ENCODE measurements around the gene TUBB4B.

Gene TUBB4B

DNA sequence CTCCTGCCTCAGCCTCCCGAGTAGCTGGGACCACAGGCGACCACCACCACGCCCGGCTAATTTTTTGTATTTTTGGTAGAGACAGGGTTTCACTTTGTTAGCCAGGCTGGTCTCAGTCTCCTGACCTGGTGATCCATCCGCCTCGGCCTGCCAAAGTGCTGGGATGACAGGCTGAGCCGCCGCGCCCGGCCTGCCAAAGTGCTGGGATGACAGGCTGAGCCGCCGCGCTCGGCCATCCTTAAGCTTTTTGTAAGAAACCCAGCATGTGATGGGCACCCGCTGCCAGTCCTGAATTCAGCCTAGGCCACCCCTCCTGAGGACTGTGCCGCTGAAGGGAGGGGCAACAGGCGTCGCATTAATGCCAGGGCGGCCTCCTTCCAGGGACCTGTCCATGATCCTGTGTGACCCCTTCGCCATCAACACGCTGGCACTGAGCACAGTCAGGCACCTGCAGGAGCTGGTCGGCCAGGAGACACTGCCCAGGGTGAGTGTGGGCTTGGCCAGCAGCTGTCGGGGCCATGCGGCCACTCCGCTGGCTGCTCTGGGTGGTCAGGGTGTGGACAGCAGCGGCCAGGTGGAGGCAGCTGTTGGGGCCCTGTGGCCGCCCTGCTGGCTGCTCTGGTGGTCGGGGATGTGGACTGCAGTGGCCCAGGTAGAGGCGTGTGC is 24.5 kb downstream of the TUBB4B start:
- H3K27me3 Mint-ChIP-seq, result no peaks in the 10 kb centered on the region
- no peaks in the 10 kb centered on the region for H3K9me3 Mint-ChIP-seq
- peaks cover 12% of the 10 kb centered on the region for H3K36me3 Mint-ChIP-seq
- H3K4me3 Mint-ChIP-seq, result no peak overlapping the region
- H3K27ac Mint-ChIP-seq, result no peak overlapping the region
- H3K4me1 Mint-ChIP-seq, result no peaks in the 10 kb centered on the region

DNA sequence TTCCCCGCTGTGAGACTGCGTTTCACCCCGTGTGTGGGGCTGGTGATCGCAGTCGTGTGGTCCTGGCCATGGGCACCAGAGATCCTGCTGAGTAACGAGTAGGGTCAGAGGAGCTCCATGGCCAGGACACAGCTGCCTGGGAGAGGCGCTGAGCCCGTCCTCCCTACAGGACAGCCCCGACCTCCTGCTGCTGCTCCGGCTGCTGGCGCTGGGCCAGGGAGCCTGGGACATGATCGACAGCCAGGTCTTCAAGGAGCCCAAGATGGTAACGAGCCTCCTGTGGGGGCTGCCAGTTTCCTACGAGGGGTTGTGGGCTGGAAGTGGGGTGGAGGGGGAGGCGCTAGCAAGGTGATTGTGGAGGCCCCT is 25.1 kb downstream of the TUBB4B start:
- no peak overlapping the region for H3K27ac Mint-ChIP-seq
- no peaks in the 10 kb centered on the region for H3K9me3 Mint-ChIP-seq
- no peaks in the 10 kb centered on the region for H3K27me3 Mint-ChIP-seq
- H3K4me1 Mint-ChIP-seq, result peaks cover 2% of the 10 kb centered on the region
- peaks cover 12% of the 10 kb centered on the region for H3K36me3 Mint-ChIP-seq
- H3K4me3 Mint-ChIP-seq, result no peak overlapping the region

DNA sequence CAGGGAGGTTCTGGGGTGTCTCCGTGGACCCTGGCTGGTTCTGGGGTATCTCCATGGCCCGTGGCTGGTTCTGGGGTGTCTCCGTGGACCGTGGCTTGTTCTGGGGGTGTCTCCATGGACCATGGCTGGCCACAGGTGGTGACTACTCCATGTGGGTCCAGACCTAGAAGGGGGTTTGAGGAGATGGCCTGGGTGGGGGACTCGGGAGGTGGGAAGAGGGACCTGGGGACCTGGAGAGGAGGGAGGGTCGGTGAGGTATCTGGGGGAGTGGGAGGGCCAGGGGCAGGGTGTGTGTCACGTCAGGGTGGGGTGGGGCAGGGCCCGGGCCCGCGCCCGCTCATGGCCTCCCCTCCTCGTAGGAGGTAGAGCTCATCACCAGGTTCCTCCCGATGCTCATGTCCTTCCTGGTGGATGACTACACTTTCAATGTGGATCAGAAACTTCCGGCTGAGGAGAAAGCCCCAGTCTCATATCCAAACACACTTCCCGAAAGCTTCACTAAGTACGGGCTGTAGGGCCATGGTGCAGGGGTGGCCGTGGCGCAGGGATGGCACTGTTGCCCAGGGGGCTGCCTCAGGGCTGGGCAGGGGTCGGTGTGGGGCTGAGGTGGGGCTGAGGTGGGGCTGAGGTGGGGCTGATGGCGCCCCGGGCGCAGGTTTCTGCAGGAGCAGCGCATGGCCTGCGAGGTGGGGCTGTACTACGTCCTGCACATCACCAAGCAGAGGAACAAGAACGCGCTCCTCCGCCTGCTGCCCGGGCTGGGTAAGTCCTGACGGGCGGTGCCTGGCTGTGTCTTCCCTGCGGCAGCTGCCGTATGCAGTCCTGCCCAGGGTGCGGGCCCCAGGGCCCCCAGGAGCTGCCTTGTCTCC is 25.7 kb downstream of the TUBB4B start:
- Mint-ChIP-seq H3K27me3 (no peaks in the 10 kb centered on the region), H3K4me3 (no peak overlapping the region), H3K27ac (no peak overlapping the region), H3K36me3 (peaks cover 8% of the 10 kb centered on the region), H3K9me3 (no peaks in the 10 kb centered on the region), H3K4me1 (peaks cover 7% of the 10 kb centered on the region)

DNA sequence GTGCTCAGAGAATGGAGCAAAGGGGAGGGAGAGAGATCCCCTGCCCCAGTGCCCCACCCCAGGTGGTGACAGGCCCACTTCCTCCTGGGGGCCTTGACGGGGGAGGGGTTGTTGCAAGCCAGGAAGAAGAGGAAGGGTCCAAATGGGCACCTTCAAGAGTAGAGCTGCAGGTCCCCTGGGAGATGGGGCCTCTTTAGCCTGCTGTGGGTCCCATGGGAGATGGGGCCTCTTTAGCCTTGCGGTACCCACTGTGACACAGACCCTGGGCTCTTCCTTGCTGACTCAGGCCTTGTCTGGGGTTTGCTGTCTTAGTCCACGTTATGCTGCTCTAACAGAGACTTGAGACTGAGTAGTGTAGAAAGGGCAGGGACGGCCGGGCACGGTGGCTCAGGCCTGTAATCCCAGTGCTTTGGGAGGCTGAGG is 26.9 kb downstream of the TUBB4B start:
- Mint-ChIP-seq H3K36me3 (peaks cover 8% of the 10 kb centered on the region), H3K27ac (no peak overlapping the region)

DNA sequence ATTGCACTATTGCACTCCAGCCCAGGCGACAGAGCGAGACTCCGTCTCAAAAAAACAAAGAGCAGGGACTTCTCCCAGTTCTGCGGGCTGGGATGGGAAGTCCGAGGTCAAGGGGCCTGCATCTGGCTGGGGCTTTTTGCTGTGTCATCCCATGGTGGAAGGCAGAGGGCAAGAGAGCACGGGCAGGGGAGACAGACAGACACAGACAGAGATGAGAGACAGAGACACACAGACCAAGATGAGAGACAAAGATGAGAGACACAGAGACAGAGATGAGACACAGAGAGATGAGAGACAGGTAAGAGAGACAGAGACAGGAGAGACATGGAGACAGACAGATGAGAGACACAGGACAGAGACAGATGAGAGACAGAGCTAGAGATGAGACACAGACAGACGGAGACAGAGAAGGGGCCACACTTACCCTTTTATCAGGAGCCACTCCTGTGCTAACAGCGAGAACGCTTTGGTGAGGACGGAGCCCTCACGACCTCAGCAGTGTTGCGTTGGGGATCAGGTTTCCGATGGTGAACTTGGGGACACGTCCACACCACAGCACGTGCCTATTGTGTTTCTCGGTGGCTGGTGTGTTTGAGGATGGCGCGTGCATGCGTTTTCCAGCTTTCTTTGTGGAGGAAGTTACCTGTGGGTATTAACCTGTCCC is 27.6 kb downstream of the TUBB4B start:
- Mint-ChIP-seq H3K27ac (no peak overlapping the region), H3K4me3 (no peak overlapping the region), H3K9me3 (no peaks in the 10 kb centered on the region), H3K36me3 (peaks cover 8% of the 10 kb centered on the region), H3K4me1 (peaks cover 7% of the 10 kb centered on the region), H3K27me3 (no peaks in the 10 kb centered on the region)

More for the DNA sequence above, 26.9 kb downstream of the TUBB4B start:
- H3K4me1 Mint-ChIP-seq, result peaks cover 7% of the 10 kb centered on the region
- H3K27me3 Mint-ChIP-seq, result no peaks in the 10 kb centered on the region
- H3K4me3 Mint-ChIP-seq, result no peak overlapping the region
- no peaks in the 10 kb centered on the region for H3K9me3 Mint-ChIP-seq

DNA sequence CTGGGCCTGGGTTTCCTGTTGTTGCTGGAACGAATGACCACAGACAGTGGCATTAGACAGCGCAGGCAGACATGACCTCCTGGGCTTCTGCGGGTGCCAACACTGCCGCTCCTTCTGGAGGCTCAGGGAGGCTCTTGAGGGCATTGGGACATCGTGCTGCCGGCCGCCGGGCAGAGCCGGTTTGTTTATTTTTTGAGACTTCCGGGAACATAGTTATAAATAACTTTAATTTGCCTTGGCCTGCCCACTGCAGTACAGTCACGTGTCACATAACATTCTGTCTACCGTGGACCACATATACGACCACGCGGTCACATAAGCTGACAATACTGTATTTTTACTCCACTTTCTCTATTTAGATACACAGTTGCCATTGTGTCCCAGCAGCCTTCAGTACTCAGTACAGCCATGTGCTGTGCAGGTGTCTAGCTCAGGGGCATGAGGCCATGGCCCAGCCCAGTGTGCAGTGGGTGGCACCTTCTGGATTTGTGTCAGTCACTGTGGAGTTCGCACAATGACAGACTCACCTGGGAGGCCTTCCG is 28.2 kb downstream of the TUBB4B start:
- H3K4me1 Mint-ChIP-seq, result peaks cover 7% of the 10 kb centered on the region
- no peaks in the 10 kb centered on the region for H3K9me3 Mint-ChIP-seq
- peaks cover 8% of the 10 kb centered on the region for H3K36me3 Mint-ChIP-seq
- H3K27ac Mint-ChIP-seq, result no peak overlapping the region
- no peak overlapping the region for H3K4me3 Mint-ChIP-seq
- no peaks in the 10 kb centered on the region for H3K27me3 Mint-ChIP-seq

DNA sequence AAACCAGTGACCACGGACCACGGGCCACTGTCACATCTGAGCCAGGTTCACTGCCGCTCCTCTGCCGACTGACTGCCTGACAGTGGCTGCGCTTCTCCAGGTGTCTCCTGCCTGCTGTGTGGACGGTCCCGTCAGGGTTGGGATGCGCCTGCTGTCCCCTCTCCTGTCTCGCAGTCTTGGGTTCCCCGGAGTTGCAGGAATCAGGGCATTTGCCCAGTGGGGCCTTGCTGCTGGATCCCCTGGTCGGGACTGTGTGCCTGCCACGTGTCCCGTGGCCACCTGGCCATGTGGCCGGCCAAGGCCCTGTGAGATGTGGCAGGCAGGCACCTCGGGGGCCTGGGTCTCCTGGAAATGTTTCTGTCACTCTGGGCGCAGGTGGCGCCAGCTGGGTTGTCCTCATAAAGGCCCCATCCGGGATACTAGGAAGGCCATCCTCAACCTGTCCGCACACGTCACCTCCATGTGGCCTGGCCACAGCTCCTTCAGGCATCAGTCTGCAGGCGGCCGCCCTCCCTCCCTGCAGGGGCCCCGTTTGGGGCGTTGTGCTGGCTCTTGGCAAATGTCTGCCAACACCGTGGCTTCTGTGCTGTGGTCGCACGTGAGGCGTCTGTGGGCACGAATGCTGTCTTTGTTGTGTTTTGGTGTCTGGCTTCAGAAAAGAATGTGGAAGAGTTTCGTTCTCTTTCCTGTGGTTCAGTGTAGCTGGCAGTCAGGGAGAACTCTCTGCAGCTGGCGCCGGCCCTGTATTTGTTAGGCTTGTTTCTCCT is 30.0 kb downstream of the TUBB4B start:
- Mint-ChIP-seq H3K27ac (no peak overlapping the region), H3K4me1 (peaks cover 7% of the 10 kb centered on the region), H3K4me3 (peak overlapping the region; percentile 26), H3K27me3 (no peaks in the 10 kb centered on the region), H3K36me3 (peaks cover 8% of the 10 kb centered on the region), H3K9me3 (no peaks in the 10 kb centered on the region)

DNA sequence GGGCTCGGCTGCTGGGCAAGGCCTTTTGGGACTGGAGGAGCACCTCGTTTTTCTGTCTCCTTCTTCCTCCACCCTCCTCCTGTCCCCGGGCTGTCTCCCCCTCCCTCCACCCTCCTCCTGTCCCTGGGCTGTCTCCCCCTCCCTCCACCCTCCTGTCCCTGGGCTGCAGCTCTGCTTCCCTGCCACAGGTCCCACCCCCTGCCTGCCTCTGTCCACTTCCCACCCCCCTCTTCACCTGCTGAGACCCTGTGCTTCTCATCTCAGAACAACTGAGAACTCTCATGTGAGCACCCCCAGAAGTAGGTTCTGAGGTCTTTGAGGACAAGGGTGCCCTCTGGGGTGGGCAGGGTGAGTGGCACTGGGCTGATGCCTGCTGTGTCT is 30.6 kb downstream of the TUBB4B start:
- Mint-ChIP-seq H3K27me3 (no peaks in the 10 kb centered on the region), H3K27ac (no peak overlapping the region), H3K4me3 (peak overlapping the region; percentile 26), H3K9me3 (no peaks in the 10 kb centered on the region), H3K4me1 (peaks cover 10% of the 10 kb centered on the region), H3K36me3 (peaks cover 8% of the 10 kb centered on the region)

DNA sequence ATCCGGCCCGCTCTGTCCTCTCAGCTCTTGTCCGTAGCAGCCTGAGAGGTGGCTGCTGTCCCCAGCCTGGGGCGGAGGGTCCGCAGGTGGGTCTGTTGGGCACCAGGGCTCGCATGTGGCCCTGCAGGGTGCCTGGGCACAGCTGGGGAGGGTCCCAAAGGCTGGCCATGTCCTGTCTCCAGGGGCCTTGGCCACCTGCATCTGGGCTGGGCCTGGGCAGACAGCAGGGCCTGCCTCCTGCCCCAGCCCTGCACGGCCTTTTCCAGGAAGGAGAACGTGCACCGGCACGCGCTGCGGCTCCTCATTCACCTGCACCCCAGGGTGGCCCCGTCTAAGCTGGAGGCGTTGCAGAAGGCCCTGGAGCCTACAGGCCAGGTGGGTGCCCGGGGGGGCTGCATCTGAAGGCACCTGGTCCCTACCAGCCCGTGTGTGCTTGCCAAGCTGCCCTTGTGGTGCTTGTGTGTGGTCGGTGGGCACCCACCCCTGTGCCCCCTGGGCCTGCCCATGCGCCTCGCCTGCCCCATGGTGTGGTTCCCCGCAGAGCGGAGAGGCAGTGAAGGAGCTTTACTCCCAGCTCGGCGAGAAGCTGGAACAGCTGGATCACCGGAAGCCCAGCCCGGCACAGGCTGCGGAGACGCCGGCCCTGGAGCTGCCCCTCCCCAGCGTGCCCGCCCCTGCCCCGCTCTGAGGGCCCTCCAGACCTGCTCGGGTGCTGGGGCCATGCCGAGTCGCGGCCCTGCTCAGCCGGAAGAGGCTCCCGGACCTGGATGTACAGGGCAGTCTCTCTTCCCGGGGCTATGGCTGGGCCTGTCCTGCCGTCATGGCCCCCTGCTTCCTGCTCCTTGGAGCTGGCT is 31.4 kb downstream of the TUBB4B start:
- peaks cover 8% of the 10 kb centered on the region for H3K36me3 Mint-ChIP-seq
- H3K4me3 Mint-ChIP-seq, result peak overlapping the region; percentile 11
- no peaks in the 10 kb centered on the region for H3K27me3 Mint-ChIP-seq
- peak overlapping the region; percentile 30 for H3K27ac Mint-ChIP-seq
- peaks cover 14% of the 10 kb centered on the region for H3K4me1 Mint-ChIP-seq
- H3K9me3 Mint-ChIP-seq, result no peaks in the 10 kb centered on the region

DNA sequence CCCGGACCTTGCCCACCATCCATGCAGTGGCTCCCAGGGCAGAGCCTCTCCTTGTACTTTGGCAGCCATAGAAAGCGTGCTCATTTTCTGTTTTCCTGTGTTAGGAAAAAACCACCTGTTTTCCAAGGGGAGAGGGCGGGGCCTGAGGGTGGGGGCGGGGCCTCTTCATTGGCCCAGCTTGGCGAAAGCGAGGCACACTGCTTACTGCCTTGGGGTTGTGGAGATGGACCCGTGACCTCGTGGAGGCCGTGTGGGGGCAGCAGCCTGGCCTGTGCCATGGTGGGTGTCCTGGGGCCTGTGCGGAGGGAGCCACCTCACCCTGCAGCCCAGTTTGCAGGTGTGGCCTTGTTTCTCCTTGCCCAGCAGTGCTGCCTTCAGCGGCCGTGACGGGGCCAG is 32.0 kb downstream of the TUBB4B start:
- Mint-ChIP-seq H3K27ac (peak overlapping the region; percentile 30), H3K9me3 (no peaks in the 10 kb centered on the region), H3K4me3 (no peak overlapping the region), H3K27me3 (no peaks in the 10 kb centered on the region), H3K36me3 (peaks cover 8% of the 10 kb centered on the region), H3K4me1 (peaks cover 14% of the 10 kb centered on the region)

DNA sequence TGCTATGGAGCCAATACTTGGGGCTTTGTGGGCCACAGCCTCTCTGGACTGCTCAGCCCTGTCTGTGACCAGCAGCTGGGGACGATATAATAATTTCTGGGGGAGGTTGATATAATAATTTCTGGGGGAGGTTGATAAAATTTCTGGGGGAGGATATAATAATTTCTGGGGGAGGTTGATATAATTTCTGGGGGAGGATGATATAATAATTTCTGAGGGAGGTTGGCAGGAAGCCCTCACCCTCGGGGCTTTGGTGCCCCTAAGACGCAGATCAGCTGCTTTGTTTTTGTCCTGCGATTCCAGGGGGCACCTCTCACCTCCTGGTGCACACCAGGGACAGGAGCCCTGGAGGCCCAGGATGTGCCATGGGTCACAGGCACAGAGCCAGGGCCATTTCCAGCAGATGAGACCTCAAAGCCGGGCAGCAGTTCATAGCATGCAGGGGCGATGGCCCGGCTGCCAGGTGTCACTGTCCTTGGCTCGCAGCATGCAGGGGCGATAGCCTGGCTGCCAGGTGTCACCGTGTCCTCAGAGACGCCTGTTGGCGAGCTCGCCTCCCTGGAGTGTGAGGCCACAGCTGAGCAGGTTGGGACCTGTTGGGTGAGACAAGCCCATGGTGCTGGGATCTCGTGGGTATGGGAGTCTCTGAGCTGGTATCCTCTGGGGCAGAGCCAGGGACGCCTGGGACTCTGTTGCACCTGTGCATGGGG is 32.7 kb downstream of the TUBB4B start:
- H3K27me3 Mint-ChIP-seq, result no peaks in the 10 kb centered on the region
- no peaks in the 10 kb centered on the region for H3K9me3 Mint-ChIP-seq
- peaks cover 6% of the 10 kb centered on the region for H3K36me3 Mint-ChIP-seq
- H3K4me1 Mint-ChIP-seq, result peaks cover 14% of the 10 kb centered on the region
- no peak overlapping the region for H3K27ac Mint-ChIP-seq
- H3K4me3 Mint-ChIP-seq, result no peak overlapping the region

DNA sequence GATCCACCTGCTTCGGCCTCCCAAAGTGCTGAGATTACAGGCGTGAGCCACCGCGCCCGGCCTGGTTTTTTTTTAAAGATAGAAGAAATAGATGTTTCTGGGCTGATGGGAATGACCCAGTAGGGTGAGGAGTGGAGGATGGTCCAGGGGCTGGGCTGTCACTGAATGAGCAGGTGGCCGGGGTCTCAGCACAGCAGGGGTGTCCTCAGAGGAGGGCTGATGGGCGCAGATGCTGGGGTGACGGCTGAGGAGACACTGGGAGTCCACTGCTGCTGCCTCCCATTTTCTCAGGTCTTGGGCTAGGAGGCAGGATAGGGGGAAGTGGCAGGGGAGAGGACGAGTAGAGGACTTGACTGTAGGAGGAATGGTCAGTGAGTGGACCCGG is 34.1 kb downstream of the TUBB4B start:
- Mint-ChIP-seq H3K27me3 (no peaks in the 10 kb centered on the region), H3K4me1 (peaks cover 14% of the 10 kb centered on the region), H3K9me3 (no peaks in the 10 kb centered on the region), H3K36me3 (no peaks in the 10 kb centered on the region), H3K27ac (peak overlapping the region; percentile 2), H3K4me3 (no peak overlapping the region)

DNA sequence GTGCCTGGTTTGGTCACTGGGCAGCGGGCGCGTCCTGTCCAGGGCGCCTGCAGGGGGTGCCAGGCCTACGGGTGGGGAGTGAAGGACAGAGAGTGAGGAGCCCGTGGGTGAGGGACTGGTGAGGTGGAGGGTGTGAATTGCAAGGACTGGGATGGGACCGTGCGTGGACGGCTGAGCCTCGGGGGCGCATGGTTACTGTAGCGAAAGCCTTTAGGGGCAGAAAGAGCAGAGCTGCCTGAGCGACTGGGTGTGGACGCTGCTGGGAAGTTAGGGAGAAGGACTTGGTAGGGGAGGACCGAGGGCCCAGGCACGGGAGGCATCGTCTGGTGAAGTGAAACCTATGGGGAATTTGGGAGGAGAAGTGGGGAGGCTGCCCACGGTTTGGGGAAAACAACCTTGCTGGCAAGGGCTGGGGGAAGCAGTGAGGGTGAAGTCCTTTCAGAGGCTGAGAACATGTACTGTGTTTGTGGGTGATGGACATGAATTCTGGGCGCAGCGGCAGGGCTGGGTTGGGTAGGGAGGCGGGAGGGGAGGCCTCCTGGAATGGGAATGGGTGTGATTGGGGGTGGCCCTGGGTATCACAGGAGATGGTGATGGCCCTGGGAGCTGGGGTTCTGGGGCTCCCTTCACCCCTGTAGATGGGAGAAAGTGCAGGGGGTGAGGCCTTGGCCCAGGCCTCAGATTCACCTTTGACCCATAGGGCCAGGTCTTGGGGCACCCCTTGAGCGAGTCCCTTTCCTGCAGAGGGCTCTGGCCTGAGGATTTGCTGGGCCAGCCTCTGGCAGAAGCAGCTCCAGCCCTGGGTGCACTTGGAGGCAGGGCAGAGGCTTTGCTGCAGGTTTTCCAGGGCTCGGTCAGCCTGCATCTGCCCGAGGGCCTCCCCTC is 34.7 kb downstream of the TUBB4B start:
- Mint-ChIP-seq H3K4me1 (peaks cover 14% of the 10 kb centered on the region), H3K36me3 (no peaks in the 10 kb centered on the region), H3K27me3 (no peaks in the 10 kb centered on the region), H3K27ac (peak overlapping the region; percentile 2), H3K4me3 (no peak overlapping the region), H3K9me3 (no peaks in the 10 kb centered on the region)
